Endothelial cell of umbilical vein (primary cell): ENCODE measurements around the gene FAAP100. TPM values are rescaled to one million over a fixed set of nuclear protein-coding genes. Genes with fewer than 3 reads are reported as not detected.

Source experiments
- BruUV-seq: library from RNA; stranded (reverse); fragments of 400-500 nt; replicated peaks from 2 replicates; lab custom pipeline; 2021; lab: Mats Ljungman, UMichigan
- CTCF ChIA-PET: fragments of 300-600, 350-600 bp; sonication (Branson Sonifier 250); formaldehyde crosslinking; loops from one replicate; lab custom pipeline; 2021; ENCODE audit warnings: antibody characterized with exemption, inconsistent platforms; lab: Charles Lee
- POLR2A ChIA-PET: fragments of 300-600, 350-600 bp; sonication (Branson Sonifier 250); formaldehyde crosslinking; loops from one replicate; lab custom pipeline; 2021; ENCODE audit warnings: antibody characterized with exemption, inconsistent platforms; lab: Charles Lee
- DNase-seq: peaks from one replicate; pipeline ENCODE4 v3.0.0-alpha.2; 2011; ENCODE audit warnings: low read depth, low spot score
- FAIRE-seq: peaks from 2 replicates; lab custom pipeline; 2011; peaks lifted over from hg19 to GRCh38; lab: Jason Lieb, UNC
- H2AFZ ChIP-seq: 2 replicates; pipeline ENCODE4 v1.6.0; 2012; ENCODE audit warnings: low read depth, low read length, control low read depth, inconsistent platforms
- H3K27ac ChIP-seq: 2 replicates; pipeline ENCODE4 v1.5.1; 2011; ENCODE audit warnings: low read depth, mild to moderate bottlenecking, control low read depth, low read length, moderate library complexity; ENCODE audit not compliant: insufficient read depth
- H3K27me3 ChIP-seq, 2 experiments: 2 replicates each; pipeline versions ENCODE4 v1.6.0 to v1.6.1; 2011; ENCODE audit warnings: low read length in 2 of 2, mixed read lengths in 1 of 2; ENCODE audit not compliant: control insufficient read depth in 2 of 2, insufficient read depth in 2 of 2
- H3K36me3 ChIP-seq, 2 experiments: 2 replicates in 1 of 2; 3 replicates in 1 of 2; pipeline ENCODE4 v1.5.1; 2011; ENCODE audit warnings: low read length in 2 of 2, mild to moderate bottlenecking in 1 of 2, moderate library complexity in 1 of 2; ENCODE audit not compliant: control insufficient read depth in 2 of 2, insufficient read depth in 2 of 2; ENCODE audit errors: extremely low read depth in 1 of 2
- H3K4me1 ChIP-seq: 3 replicates; pipeline ENCODE4 v1.5.1; 2011; ENCODE audit warnings: mild to moderate bottlenecking, low read length; ENCODE audit not compliant: control insufficient read depth, insufficient read depth; ENCODE audit errors: extremely low read depth
- H3K4me2 ChIP-seq: 2 replicates; pipeline ENCODE4 v1.6.1; 2011; ENCODE audit warnings: low read length, control low read depth, mixed read lengths; ENCODE audit not compliant: insufficient read depth
- H3K4me3 ChIP-seq, 3 experiments: fragments of 200-600 bp in 1 of 3; sonication (generic), shearing (Covaris generic) in 1 of 3; replicated peaks in 1 of 3; 2 replicates each; pipeline ENCODE4 v1.5.1; 2011 to 2016; ENCODE audit warnings: control low read depth in 3 of 3, low read length in 3 of 3, mild to moderate bottlenecking in 2 of 3, inconsistent platforms in 1 of 3, low read depth in 1 of 3, moderate library complexity in 1 of 3; ENCODE audit not compliant: insufficient read depth in 1 of 3
- H3K79me2 ChIP-seq: 2 replicates; pipeline ENCODE4 v1.6.0; 2012; ENCODE audit warnings: low read length, inconsistent platforms; ENCODE audit not compliant: control insufficient read depth, insufficient read depth
- H3K9ac ChIP-seq: replicated peaks from 2 replicates; pipeline ENCODE3; 2011; ENCODE audit warnings: low read length, control low read depth; ENCODE audit not compliant: insufficient read depth; ENCODE audit errors: extremely low read depth
- H3K9me1 ChIP-seq: replicated peaks from 3 replicates; pipeline ENCODE4 v1.6.0; 2011; ENCODE audit warnings: mild to moderate bottlenecking, low read length; ENCODE audit not compliant: control insufficient read depth, insufficient read depth; ENCODE audit errors: extremely low read depth
- H3K9me3 ChIP-seq: replicated peaks from 2 replicates; pipeline ENCODE4 v1.5.1; 2012; ENCODE audit warnings: low read length, inconsistent platforms; ENCODE audit not compliant: control insufficient read depth, insufficient read depth
- H4K20me1 ChIP-seq: replicated peaks from 2 replicates; pipeline ENCODE3; 2011; ENCODE audit warnings: mild to moderate bottlenecking, low read length; ENCODE audit not compliant: control insufficient read depth, insufficient read depth; ENCODE audit errors: extremely low read depth
- CTCF ChIP-seq, 2 donors: IDR thresholded peaks; 1 replicate in 1 of 2; 2 replicates in 1 of 2; pipeline ENCODE4 v1.5.1; 2011; ENCODE audit warnings: low read length in 2 of 2, mild to moderate bottlenecking in 2 of 2, moderate library complexity in 2 of 2, control low read depth in 1 of 2, inconsistent platforms in 1 of 2, low read depth in 1 of 2; ENCODE audit not compliant: insufficient read depth in 1 of 2; ENCODE audit errors: extremely low read depth in 1 of 2
- EZH2 ChIP-seq: IDR thresholded peaks from 2 replicates; pipeline ENCODE4 v1.6.1; 2012; ENCODE audit warnings: borderline replicate concordance, low read depth, mild to moderate bottlenecking, moderate library complexity, low read length, inconsistent platforms; ENCODE audit not compliant: severe bottlenecking
- FOS ChIP-seq: IDR thresholded peaks from 2 replicates; pipeline ENCODE4 v1.6.1; 2011; ENCODE audit warnings: mild to moderate bottlenecking, low read length, moderate library complexity, borderline replicate concordance; ENCODE audit not compliant: insufficient read depth
- GATA2 ChIP-seq: IDR thresholded peaks from 2 replicates; pipeline ENCODE4 v1.7.0; 2011; ENCODE audit warnings: low read depth, mild to moderate bottlenecking, moderate library complexity, mixed read lengths, low read length; ENCODE audit not compliant: insufficient read length, insufficient read depth
- JUN ChIP-seq: IDR thresholded peaks from 2 replicates; pipeline ENCODE4 v1.6.1; 2011; ENCODE audit warnings: borderline replicate concordance, low read depth; ENCODE audit not compliant: insufficient read length, insufficient read depth
- MYC ChIP-seq: IDR thresholded peaks from one replicate; pipeline ENCODE4 v1.6.1; 2011; ENCODE audit warnings: mild to moderate bottlenecking, low read depth, low read length
- POLR2A ChIP-seq: IDR thresholded peaks from 2 replicates; pipeline ENCODE4 v1.6.1; 2012; ENCODE audit warnings: low read depth, mild to moderate bottlenecking, control low read depth, low read length
- POLR2AphosphoS5 ChIP-seq: IDR thresholded peaks from 2 replicates; pipeline ENCODE4 v1.6.1; 2012; ENCODE audit warnings: low read depth, mild to moderate bottlenecking, control low read depth, low read length, moderate library complexity; ENCODE audit not compliant: insufficient read depth
- dilution Hi-C: fragments of 300-500 bp; cut with MboI; formaldehyde crosslinking; loops from one replicate; pipeline ENCODE4 v1.15.0; 2019; ENCODE audit warnings: low sequenced_read_pairs; ENCODE audit not compliant: extremely low pct_ligation_motif_present
- intact Hi-C: fragments of 100-400 bp; cut with micrococcal nuclease; formaldehyde crosslinking; loops from one replicate; pipeline ENCODE4 v1.10.0; 2022
- polyA plus RNA-seq, 4 experiments: library from polyadenylated mRNA; depleted of rRNA in 3 of 4; stranded (reverse) in 3 of 4; unstranded in 1 of 4; fragments of >200 nt; gene quantifications; 2 replicates each; pipeline versions ENCODE4 v1.2.1 to v1.2.3, GENCODE V29; 2011 to 2012; ENCODE audit warnings: missing spikeins in 1 of 4
- total RNA-seq: library from RNA; stranded (reverse); gene quantifications from 2 replicates; pipeline ENCODE4 v1.2.3, GENCODE V29; 2021

The FAAP100 gene
- total and polyA plus RNA-seq, 2 donors (not counting 3 experiments of a cell fraction or from before 2014, with no cell fraction given) = 35.4 to 54.3 TPM

DNA sequence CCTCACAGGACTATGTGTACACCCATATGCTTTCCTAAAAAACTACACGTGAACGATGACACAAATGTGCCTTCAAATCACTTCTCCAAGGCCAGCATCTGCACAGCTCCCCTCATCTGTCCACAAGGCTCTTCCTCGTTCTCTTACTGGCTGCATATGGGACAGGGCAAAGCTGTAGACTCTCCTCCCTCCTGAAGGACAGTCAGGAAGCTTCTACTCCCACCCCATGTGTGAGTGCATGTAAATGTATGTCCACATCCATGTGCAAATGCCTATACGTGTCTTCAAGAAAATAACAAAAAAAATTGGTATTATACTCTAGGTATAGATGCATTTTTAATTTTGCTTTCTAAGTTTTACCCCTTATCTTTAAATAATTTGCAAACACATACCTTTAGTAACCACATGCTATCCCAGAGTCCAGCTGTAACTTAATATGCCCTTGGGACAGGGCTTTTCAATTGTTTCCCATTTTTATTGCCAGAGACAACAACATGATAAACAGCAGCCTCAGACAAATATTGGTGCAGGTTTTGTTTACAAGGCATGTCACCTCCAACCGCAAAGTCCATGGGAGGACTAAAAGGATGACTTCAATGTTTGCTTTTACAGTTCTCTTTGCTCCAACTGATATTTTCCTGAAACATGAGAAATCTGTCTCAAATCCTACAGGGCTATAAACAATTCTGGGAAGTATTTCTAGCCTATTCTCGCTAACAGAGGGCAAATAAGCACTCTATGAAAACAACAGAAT lies 31.6 kb upstream of the FAAP100 start:
- H3K4me1 ChIP-seq = peaks cover 21% of the 10 kb centered on the region
- H2AFZ ChIP-seq = no peak overlapping the region
- no peak overlapping the region for H3K27ac ChIP-seq
- no peak overlapping the region for H3K9ac ChIP-seq
- no peaks in the 10 kb centered on the region for H3K9me1 ChIP-seq
- H3K27me3 ChIP-seq = no peaks in the 10 kb centered on the region
- no TSS peak for BruUV-seq
- no peaks in the 10 kb centered on the region for H3K9me3 ChIP-seq
- TF ChIP-seq EZH2 (no peak), JUN (no peak), GATA2 (no peak)
- H3K79me2 ChIP-seq = peaks cover 20% of the 10 kb centered on the region
- intact Hi-C loops (loop anchor here (2.0 kb wide), 1 partner anchor 17 kb away; no protein-coding TSS in a partner anchor), dilution Hi-C loops (no loop called here)
- peak; percentile 75 for FAIRE-seq
- H3K4me3 ChIP-seq = no peak overlapping the region
- H3K36me3 ChIP-seq = peaks cover 14 to 38% of the 10 kb centered on the region in 2 experiments
- no peaks in the 10 kb centered on the region for H4K20me1 ChIP-seq
- DNase-seq = peak; percentile 76
- CTCF ChIA-PET = interaction anchor here (0.6 to 2.1 kb wide), 3 partner anchors 17 to 32 kb away, joined by 3 to 5 read pairs (median 4); no protein-coding TSS in a partner anchor
- no peak overlapping the region for H3K4me2 ChIP-seq
- POLR2A ChIA-PET = no interaction called here

GRCh38 chr17:81582749-81583148 lies 30.6 kb upstream of the FAAP100 start:
- ChIA-PET CTCF (interaction anchor here (0.7 to 2.1 kb wide), 5 partner anchors 13 to 26 kb away, joined by 3 to 7 read pairs (median 4); no protein-coding TSS in a partner anchor), POLR2A (no interaction called here)
- TF ChIP-seq JUN = no peak
- no peak for TF ChIP-seq CTCF (IDR thresholded peaks at IDR 0.05; ENCODE audit: extremely low read depth in 1 of 2, insufficient read depth in 1 of 2, low read depth in 1 of 2, low read length in 2 of 2)
- TF ChIP-seq GATA2 = no peak
- no peak for TF ChIP-seq FOS
- TF ChIP-seq MYC = no peak
- no peak for TF ChIP-seq POLR2AphosphoS5
- TF ChIP-seq POLR2A = no peak
- no peak for TF ChIP-seq EZH2
- peaks cover 26% of the 10 kb centered on the region for H3K4me1 ChIP-seq
- H3K4me3 ChIP-seq = no peak overlapping the region
- no peaks in the 10 kb centered on the region for H4K20me1 ChIP-seq
- no peak overlapping the region for H3K9ac ChIP-seq
- intact Hi-C loops = no loop called here
- no peaks in the 10 kb centered on the region for H3K9me3 ChIP-seq
- no peaks in the 10 kb centered on the region for H3K27me3 ChIP-seq
- H3K4me2 ChIP-seq = no peak overlapping the region
- H3K27ac ChIP-seq = peak overlapping the region; percentile 18
- FAIRE-seq (no peak), DNase-seq (no peak)
- peaks cover 9 to 30% of the 10 kb centered on the region in 2 experiments for H3K36me3 ChIP-seq
- H2AFZ ChIP-seq = no peak overlapping the region
- peaks cover 23% of the 10 kb centered on the region for H3K79me2 ChIP-seq
- dilution Hi-C loops = no loop called here
- BruUV-seq = no TSS peak
- H3K9me1 ChIP-seq = no peaks in the 10 kb centered on the region
